Activated CD4-positive, alpha-beta memory T cell treated with anti-CD3 and anti-CD28 coated beads, Interleukin-2, amount 10 ng/mL, durations not matched to agents 7 days and 5 days (primary cell): ENCODE results near the gene CEPT1. TPM values are rescaled to one million over a fixed set of nuclear protein-coding genes. Genes with fewer than 3 reads are reported as not detected.
A peak's percentile ranks its signal among the peaks of the same experiment; 100 is the strongest.
"Not testable (repeated sequence)": the region's sequence is repeated elsewhere in the genome, so short reads cannot be mapped to it uniquely, and the experiment has no call there.

Experiments
- CTCF ChIA-PET: fragments of 350-600 bp; sonication (Branson Sonifier 250); formaldehyde crosslinking; loops from one replicate; lab custom pipeline; 2021; ENCODE audit warnings: antibody characterized with exemption, inconsistent platforms; lab: Charles Lee
- POLR2A ChIA-PET: fragments of 350-600 bp; sonication (Branson Sonifier 250); formaldehyde crosslinking; loops from one replicate; lab custom pipeline; 2021; ENCODE audit warnings: antibody characterized with exemption; lab: Charles Lee
- DNase-seq: peaks from one replicate; pipeline ENCODE4 v3.0.0-alpha.2; 2020
- H3K27ac Mint-ChIP-seq: one replicate; pipeline ENCODE4 v1.8.0; 2021; ENCODE audit warnings: mild to moderate bottlenecking, mixed read lengths
- H3K27me3 Mint-ChIP-seq: one replicate; pipeline ENCODE4 v1.8.0; 2021; ENCODE audit warnings: mixed read lengths
- H3K36me3 Mint-ChIP-seq: one replicate; pipeline ENCODE4 v1.8.0; 2021; ENCODE audit warnings: low read depth, mixed read lengths
- H3K4me1 Mint-ChIP-seq: one replicate; pipeline ENCODE4 v1.8.0; 2021; ENCODE audit warnings: mixed read lengths
- H3K4me3 Mint-ChIP-seq: one replicate; pipeline ENCODE4 v1.8.0; 2021; ENCODE audit warnings: mild to moderate bottlenecking, mixed read lengths
- H3K9me3 Mint-ChIP-seq: one replicate; pipeline ENCODE4 v1.8.0; 2021; ENCODE audit warnings: mixed read lengths
- total RNA-seq, 2 experiments: library from RNA; stranded (reverse); gene quantifications; one replicate each; pipeline ENCODE4 v1.2.3, GENCODE V29; 2021

The CEPT1 gene
- 10 to 100 TPM; 31.0 to 32.5 TPM for total RNA-seq

- POLR2A ChIA-PET, result interaction anchor here (0.6 to 2.8 kb wide), 20 partner anchors 10 to 616 kb away, joined by 3 to 23 read pairs (median 4); partner anchors contain the start of genes DDX20 and LRIF1
- peak within 1 kb of the TSS; percentile 99 for H3K4me3 Mint-ChIP-seq
- H3K4me1 Mint-ChIP-seq, result peaks cover 50% of the 10 kb centered on the region
- no peaks in the 10 kb centered on the region for H3K27me3 Mint-ChIP-seq
- H3K27ac Mint-ChIP-seq, result peak within 1 kb of the TSS; percentile 86
- H3K36me3 Mint-ChIP-seq, result peaks cover 31% of the 10 kb centered on the region
- H3K9me3 Mint-ChIP-seq, result no peaks in the 10 kb centered on the region
- CTCF ChIA-PET, result interaction anchor here (0.7 to 2.9 kb wide), 6 partner anchors 58 to 374 kb away, joined by 3 to 11 read pairs (median 4); no protein-coding TSS in a partner anchor
- peak; percentile 94 for DNase-seq
These were observed at the start of gene CEPT1, which contains the start of gene DRAM2 for GRCh38 chr1:111139956-111140679. CEPT1 (plus strand) TSS chr1:111140223; CDS start chr1:111147715, 7,492 bp downstream. DRAM2 (minus strand) TSS chr1:111140093; CDS start chr1:111131554, 8,539 bp downstream.

GRCh38 chr1:111095421-111095820 lies 44.6 kb upstream of the CEPT1 start:
- H3K27ac Mint-ChIP-seq, POLR2A ChIA-PET, DNase-seq, H3K36me3 Mint-ChIP-seq, H3K4me3 Mint-ChIP-seq, CTCF ChIA-PET, H3K4me1 Mint-ChIP-seq: not testable (repeated sequence)
- peaks cover 22% of the 10 kb centered on the region for H3K9me3 Mint-ChIP-seq
- peaks cover 23% of the 10 kb centered on the region for H3K27me3 Mint-ChIP-seq

GRCh38 chr1:111097356-111098099 lies 42.5 kb upstream of the CEPT1 start:
- DNase-seq, result no peak
- Mint-ChIP-seq H3K27me3 (peaks cover 24% of the 10 kb centered on the region), H3K27ac (no peak overlapping the region), H3K9me3 (peaks cover 26% of the 10 kb centered on the region), H3K4me3 (no peak overlapping the region), H3K36me3 (no peaks in the 10 kb centered on the region), H3K4me1 (no peaks in the 10 kb centered on the region)
- POLR2A ChIA-PET, result no interaction called here
- CTCF ChIA-PET, result no interaction called here

GRCh38 chr1:111099289-111099688 lies 40.7 kb upstream of the CEPT1 start:
- Mint-ChIP-seq H3K36me3 (no peaks in the 10 kb centered on the region), H3K4me3 (no peak overlapping the region), H3K4me1 (no peaks in the 10 kb centered on the region), H3K27ac (no peak overlapping the region), H3K27me3 (peaks cover 12% of the 10 kb centered on the region), H3K9me3 (peaks cover 22% of the 10 kb centered on the region)
- DNase-seq, result no peak
- ChIA-PET CTCF (no interaction called here), POLR2A (no interaction called here)

GRCh38 chr1:111101854-111102642 lies 38.0 kb upstream of the CEPT1 start:
- Mint-ChIP-seq H3K4me1 (no peaks in the 10 kb centered on the region), H3K27me3 (peaks cover 9% of the 10 kb centered on the region), H3K27ac (no peak overlapping the region), H3K36me3 (no peaks in the 10 kb centered on the region), H3K9me3 (peaks cover 12% of the 10 kb centered on the region), H3K4me3 (no peak overlapping the region)
- ChIA-PET POLR2A (no interaction called here), CTCF (no interaction called here)
- DNase-seq, result no peak

- POLR2A ChIA-PET, result no interaction called here
- CTCF ChIA-PET, result no interaction called here
- Mint-ChIP-seq H3K9me3 (peaks cover 10% of the 10 kb centered on the region), H3K27me3 (peaks cover 9% of the 10 kb centered on the region), H3K4me1 (no peaks in the 10 kb centered on the region), H3K4me3 (no peak overlapping the region), H3K36me3 (peaks cover 5% of the 10 kb centered on the region), H3K27ac (no peak overlapping the region)
- DNase-seq, result no peak
These were observed 35.0 kb upstream of the CEPT1 start for GRCh38 chr1:111104981-111105380.

- no peaks in the 10 kb centered on the region for H3K4me1 Mint-ChIP-seq
- H3K27ac Mint-ChIP-seq, result no peak overlapping the region
- no peak for DNase-seq
- CTCF ChIA-PET, result no interaction called here
- peaks cover 8% of the 10 kb centered on the region for H3K9me3 Mint-ChIP-seq
- peaks cover 23% of the 10 kb centered on the region for H3K36me3 Mint-ChIP-seq
- no peak overlapping the region for H3K4me3 Mint-ChIP-seq
- H3K27me3 Mint-ChIP-seq, result peaks cover 3% of the 10 kb centered on the region
- POLR2A ChIA-PET, result no interaction called here
These were observed 29.7 kb upstream of the CEPT1 start for GRCh38 chr1:111110197-111110899.

- no peak overlapping the region for H3K4me3 Mint-ChIP-seq
- H3K4me1 Mint-ChIP-seq, result peaks cover 3% of the 10 kb centered on the region
- ChIA-PET POLR2A (no interaction called here), CTCF (no interaction called here)
- no peaks in the 10 kb centered on the region for H3K9me3 Mint-ChIP-seq
- H3K36me3 Mint-ChIP-seq, result peaks cover 44% of the 10 kb centered on the region
- H3K27me3 Mint-ChIP-seq, result no peaks in the 10 kb centered on the region
- no peak for DNase-seq
- no peak overlapping the region for H3K27ac Mint-ChIP-seq
These were observed 23.5 kb upstream of the CEPT1 start for GRCh38 chr1:111116496-111116895.

GRCh38 chr1:111126354-111126753 lies 13.7 kb upstream of the CEPT1 start:
- ChIA-PET POLR2A (interaction anchor here (1.5 kb wide), 1 partner anchor 13 kb away, joined by 7 read pairs; the partner anchor contains the start of genes CEPT1 and DRAM2), CTCF (no interaction called here)
- H3K9me3 Mint-ChIP-seq, result no peaks in the 10 kb centered on the region
- DNase-seq, result no peak
- peaks cover 58% of the 10 kb centered on the region for H3K36me3 Mint-ChIP-seq
- H3K4me3 Mint-ChIP-seq, result no peak overlapping the region
- H3K4me1 Mint-ChIP-seq, result peaks cover 17% of the 10 kb centered on the region
- no peaks in the 10 kb centered on the region for H3K27me3 Mint-ChIP-seq
- H3K27ac Mint-ChIP-seq, result no peak overlapping the region

GRCh38 chr1:111127923-111128643 lies 11.9 kb upstream of the CEPT1 start:
- Mint-ChIP-seq H3K27ac (no peak overlapping the region), H3K36me3 (peaks cover 54% of the 10 kb centered on the region), H3K4me3 (no peak overlapping the region), H3K9me3 (no peaks in the 10 kb centered on the region), H3K4me1 (peaks cover 20% of the 10 kb centered on the region), H3K27me3 (no peaks in the 10 kb centered on the region)
- ChIA-PET CTCF (interaction anchor here (1.4 kb wide), 1 partner anchor 68 kb away, joined by 3 read pairs; no protein-coding TSS in a partner anchor), POLR2A (no interaction called here)
- no peak for DNase-seq

GRCh38 chr1:111129376-111129775 lies 10.6 kb upstream of the CEPT1 start:
- no peak for DNase-seq
- Mint-ChIP-seq H3K4me1 (peaks cover 20% of the 10 kb centered on the region), H3K4me3 (no peak overlapping the region), H3K36me3 (peaks cover 49% of the 10 kb centered on the region), H3K27ac (no peak overlapping the region), H3K9me3 (no peaks in the 10 kb centered on the region), H3K27me3 (no peaks in the 10 kb centered on the region)
- ChIA-PET CTCF (interaction anchor here (1.1 kb wide), 1 partner anchor 99 kb away, joined by 3 read pairs; no protein-coding TSS in a partner anchor), POLR2A (no interaction called here)

- H3K4me1 Mint-ChIP-seq, result peaks cover 26% of the 10 kb centered on the region
- H3K4me3 Mint-ChIP-seq, result no peak overlapping the region
- ChIA-PET CTCF (no interaction called here), POLR2A (interaction anchor here (0.9 kb wide), 1 partner anchor 104 kb away, joined by 3 read pairs; no protein-coding TSS in a partner anchor)
- peaks cover 58% of the 10 kb centered on the region for H3K36me3 Mint-ChIP-seq
- no peaks in the 10 kb centered on the region for H3K27me3 Mint-ChIP-seq
- H3K9me3 Mint-ChIP-seq, result no peaks in the 10 kb centered on the region
- no peak for DNase-seq
- no peak overlapping the region for H3K27ac Mint-ChIP-seq
These were observed 8.3 kb upstream of the CEPT1 start for GRCh38 chr1:111131693-111132092.
